Measurements from ENCODE around the gene ADAMTS17.

The ADAMTS17 gene

GRCh38 chr15:99974246-99974645, 367.5 kb downstream of the ADAMTS17 start:
- DNase-seq (ENCODE audit: low read depth), result no peak

DNA sequence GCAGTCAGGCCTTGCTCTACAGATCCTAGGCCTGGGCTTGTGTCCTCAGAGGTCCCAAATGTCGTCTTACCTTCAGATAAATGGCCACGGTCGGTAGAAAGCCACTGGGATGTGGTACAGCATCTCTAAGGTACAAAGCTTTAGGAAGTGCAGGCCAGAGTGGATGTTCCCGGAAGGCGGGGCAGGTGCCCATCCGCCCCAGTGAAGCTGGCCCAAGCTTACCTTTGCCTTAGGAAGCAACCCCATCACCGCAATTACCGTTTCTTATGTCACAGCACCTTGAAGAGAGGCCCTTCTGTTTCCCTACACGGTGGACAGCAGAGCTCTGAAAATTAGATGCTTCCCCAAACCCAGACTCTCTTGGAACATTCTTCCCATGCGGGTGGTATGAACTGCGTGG, 368.4 kb downstream of the ADAMTS17 start:
- DNase-seq (ENCODE audit: low read depth), result no peak

GRCh38 chr15:99970891-99971430, 370.8 kb downstream of the ADAMTS17 start:
- DNase-seq (ENCODE audit: low read depth), result no peak

GRCh38 chr15:99969261-99969920, 372.4 kb downstream of the ADAMTS17 start:
- DNase-seq (ENCODE audit: low read depth), result no peak

GRCh38 chr15:99967841-99968371, 373.9 kb downstream of the ADAMTS17 start:
- DNase-seq (ENCODE audit: low read depth), result no peak

DNA sequence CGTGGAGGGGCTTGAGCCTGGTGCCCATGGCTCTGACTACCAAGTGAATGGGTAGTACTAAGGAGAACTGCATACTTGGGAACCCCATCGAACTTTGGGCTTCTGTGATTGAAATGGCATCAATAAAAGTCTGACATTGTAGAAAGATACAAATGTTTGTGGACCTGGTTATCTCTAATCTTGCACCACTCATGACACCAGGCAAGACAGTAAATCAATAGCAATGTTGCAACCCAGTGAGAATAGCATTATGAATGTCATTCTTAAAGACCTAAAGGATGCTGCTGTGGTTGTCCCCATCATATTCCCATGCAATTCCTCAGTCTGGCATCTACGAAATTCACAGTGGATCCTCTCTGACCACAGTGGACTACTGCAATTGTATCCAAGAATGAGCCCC, 375.0 kb downstream of the ADAMTS17 start:
- no peak for DNase-seq (ENCODE audit: low read depth)

DNA sequence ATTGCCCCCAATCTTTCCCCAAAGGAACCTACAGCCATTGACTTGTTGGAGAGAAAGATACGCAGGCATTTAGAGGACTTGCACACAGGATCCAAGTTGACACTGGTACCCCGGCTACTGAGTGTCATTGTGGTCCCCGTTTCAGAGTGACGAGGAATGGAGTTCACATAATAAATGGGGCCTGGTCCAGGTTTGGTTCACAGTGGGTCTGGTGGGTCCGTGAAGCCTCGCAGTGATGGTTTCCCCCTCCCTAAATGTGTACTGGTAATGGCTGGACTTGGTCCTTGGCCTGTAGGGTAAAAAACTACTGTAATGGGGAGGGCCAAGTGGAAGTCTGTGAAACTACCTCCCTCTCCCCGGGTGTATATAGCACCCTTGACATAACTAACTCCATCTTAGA, 376.4 kb downstream of the ADAMTS17 start:
- DNase-seq (ENCODE audit: low read depth), result no peak

DNA sequence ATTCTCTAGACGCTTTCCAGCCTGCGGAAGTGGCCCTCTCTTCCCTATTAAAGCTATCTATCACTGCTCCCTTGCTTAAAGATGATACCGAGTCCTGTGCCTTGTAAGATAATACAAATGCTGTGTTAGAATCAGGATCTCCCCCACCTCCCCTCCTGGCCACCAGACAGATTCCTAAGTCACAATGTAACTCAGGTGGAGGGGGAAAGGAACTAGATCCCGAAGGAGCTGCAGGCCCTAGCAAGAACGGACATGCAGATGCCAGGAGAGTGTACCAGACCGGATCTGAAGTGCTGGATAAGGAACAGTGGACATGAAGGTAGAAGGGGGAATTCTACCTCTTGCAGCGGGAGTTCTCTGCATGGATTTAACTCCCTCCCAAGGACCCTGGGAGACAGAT, 377.8 kb downstream of the ADAMTS17 start:
- DNase-seq (ENCODE audit: low read depth), result no peak

DNA sequence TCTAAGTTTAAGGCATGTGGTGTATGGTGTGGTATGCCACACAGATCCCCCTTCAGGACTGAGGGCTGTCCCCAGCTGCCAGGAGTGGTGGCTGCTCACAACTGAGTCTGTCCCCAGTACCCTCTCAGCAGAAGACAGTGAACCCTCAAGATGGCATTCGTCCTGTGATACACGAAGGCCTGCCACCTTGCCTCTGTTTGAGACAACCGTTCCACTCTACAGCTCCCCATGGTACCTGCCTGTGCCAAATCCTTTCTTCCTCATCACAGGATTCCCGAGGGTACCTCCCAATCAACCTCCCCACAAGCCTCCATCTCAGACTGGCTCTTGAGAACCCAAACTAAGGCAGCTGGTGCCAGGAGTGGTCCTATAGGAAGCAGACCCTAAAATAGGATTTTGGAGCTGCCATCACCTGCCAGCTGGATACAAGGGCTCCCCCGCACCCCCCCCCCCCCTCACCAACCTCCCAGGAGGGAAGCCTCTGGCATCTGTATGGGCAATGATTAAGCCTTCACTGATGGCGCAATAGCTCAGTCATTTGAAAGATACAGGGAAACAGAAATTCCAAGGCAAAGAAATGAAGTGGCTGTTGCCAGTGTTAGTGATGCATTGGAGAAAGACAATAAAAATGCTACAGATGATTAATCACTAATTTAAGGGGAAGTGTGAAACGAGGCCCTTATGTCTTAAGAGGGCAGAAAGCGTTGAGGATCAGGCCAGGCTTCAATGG, 378.5 kb downstream of the ADAMTS17 start:
- DNase-seq (ENCODE audit: low read depth), result no peak

- DNase-seq (ENCODE audit: low read depth), result no peak
Measured at GRCh38 chr15:99962006-99962561, 379.7 kb downstream of the ADAMTS17 start.

- no peak for DNase-seq (ENCODE audit: low read depth)
Measured at GRCh38 chr15:99961011-99961441, 380.7 kb downstream of the ADAMTS17 start.

DNA sequence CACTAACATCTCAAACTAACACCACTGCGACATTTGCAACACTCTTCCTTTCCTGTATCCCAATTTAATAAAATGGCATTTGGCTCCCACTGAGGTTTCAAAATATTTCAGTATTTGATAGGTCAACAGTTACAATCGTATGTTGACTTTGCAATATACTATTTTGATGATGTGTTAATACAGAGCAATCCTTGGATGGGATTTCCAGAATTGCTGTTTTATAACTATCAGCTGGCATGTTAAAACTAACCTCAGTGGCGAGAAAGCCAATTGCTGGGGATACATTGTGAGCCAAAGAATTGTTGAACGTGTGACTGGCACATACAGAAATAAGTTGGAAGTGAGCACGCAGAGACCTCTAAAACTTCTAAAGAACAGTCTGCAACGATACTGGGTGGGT, 382.4 kb downstream of the ADAMTS17 start:
- no peak for DNase-seq (ENCODE audit: low read depth)

DNA sequence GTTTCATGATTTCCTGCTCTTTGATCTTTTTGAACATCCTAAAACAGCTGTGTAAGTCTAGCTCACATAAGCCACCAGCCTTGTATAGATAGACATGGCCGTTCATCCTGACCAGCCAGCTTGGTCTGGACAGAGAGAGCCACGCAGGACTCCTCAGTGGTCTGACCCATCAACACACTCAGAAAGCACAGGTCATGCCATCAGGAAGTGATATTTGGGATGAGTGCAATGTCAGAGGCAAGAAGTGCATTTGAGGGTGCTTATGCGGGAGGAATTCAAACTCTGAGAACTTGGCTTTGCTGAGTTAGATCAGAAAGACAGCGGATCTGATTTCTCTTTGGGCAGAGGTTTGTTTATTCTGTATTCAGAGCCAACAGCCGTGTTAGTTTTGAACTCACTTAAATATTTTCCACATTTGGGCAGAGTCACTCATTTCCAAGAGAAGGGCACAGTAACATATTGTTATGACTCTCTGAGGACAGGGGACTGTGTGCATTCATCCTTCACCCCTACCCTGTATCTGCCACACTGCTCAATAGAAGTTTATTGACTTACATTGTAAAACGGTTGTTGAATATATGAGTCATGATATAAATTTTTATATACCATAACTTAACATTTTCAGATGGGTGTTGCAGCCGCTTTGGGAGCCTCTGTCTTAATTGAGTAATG, 383.2 kb downstream of the ADAMTS17 start:
- no peak for DNase-seq (ENCODE audit: low read depth)

- no peak for DNase-seq (ENCODE audit: low read depth)
Measured at GRCh38 chr15:99957642-99958013, 384.1 kb downstream of the ADAMTS17 start.

DNA sequence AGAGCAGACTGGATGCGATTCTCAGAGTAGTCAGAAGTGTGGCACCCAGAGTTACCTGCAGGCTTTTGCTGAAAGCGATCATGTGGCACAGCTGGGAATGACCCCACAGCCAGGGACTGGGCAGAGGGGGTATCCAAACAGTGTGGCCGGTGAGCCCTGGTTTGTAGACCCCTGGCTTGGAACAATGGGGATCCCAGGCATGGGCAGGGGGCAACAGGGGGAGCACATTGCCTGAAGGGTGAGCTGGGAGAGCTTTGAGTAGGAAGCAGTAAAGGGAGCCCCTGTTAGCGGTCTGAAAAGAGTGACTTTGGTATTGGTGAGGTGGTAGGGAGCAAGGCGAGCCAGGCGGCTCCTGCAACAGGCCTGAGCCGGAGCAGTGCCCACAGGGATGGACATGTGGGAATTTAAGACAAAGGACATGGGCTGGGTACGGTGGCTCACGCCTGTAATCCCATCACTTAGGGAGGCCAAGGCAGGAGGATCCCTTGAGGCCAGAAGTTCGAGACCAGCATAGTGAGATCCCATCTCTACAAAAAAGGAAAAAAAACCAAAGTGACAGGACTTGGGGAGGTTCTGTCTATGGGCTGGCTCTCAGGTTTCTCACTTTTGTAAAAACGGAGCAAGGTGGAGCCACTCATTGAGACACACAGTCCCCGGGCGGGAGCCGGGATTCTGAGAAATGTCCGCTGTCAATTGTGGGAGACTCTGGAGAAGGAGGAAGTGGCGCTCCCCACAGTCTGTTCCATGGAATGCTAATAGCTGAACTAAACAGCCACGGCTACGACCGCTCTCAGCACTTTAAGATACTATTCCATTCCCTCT, 384.7 kb downstream of the ADAMTS17 start:
- DNase-seq (ENCODE audit: low read depth), result no peak

DNA sequence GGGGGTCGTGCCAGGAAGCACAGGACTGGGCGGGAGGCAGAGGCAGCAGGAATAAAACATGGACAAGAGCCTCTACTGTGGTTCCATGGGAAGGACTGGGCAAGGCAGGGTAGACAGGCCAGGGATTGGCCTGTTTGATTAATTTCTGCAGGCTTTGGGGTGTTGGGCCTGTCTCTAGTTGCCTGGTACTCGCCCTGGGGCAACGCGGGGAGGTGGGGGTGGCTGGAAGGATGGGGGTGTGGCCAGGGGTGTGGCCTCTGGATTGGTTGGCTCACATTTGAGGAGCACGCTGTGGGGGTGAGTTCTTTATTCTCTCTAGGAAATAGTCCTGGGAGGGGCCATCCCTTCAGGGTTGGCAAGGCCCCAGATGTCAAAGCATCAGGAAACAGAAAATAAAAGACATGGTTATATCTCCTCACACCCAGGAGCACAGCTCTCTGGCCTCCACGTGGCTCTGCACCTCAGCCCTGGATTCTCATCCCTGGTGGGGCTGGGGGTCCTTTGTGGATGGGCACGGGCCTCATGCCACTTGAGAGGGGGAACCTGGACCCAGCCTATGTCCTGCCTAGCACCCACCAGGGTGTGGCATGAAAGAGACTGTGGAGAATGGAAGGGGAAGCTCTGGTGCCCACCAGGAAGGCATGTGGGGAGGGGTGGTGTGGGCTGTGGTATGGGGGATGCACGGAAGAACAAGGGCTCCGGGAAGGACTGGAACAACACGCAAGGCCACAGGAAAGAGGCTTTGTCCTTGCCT, 385.6 kb downstream of the ADAMTS17 start:
- no peak for DNase-seq (ENCODE audit: low read depth)

DNA sequence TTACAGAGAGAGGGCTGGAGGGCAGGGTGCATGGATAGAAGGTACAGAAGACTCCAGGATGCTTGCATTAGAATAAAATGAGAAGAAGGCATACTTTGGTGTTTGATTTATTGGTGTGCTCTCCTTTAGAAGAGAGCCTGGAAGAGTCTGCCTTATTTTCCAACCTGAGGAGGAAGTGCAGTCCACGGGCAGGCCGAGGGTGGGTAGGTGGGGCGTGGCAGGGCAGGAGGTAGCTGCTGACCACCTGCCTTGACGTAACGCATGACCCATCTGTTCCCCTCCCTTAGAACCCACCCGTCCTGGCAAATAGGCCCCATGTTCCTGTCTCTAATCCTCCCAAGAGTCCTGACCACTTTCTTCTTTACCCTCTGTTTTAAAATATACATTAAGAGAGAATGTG, 386.2 kb downstream of the ADAMTS17 start:
- no peak for DNase-seq (ENCODE audit: low read depth)

GRCh38 chr15:99955181-99955525, 386.6 kb downstream of the ADAMTS17 start:
- DNase-seq (ENCODE audit: low read depth), result no peak

- DNase-seq (ENCODE audit: low read depth), result no peak
Measured at GRCh38 chr15:99954361-99955180, 387.2 kb downstream of the ADAMTS17 start.

GRCh38 chr15:99953886-99954285, 387.9 kb downstream of the ADAMTS17 start:
- DNase-seq (ENCODE audit: low read depth), result no peak

All from activated T-helper 9 cell treated with anti-CD3 and anti-CD28 coated beads, Interleukin-2, amount 50 U/mL, for 16 hours (primary cell).